Thoracic aorta (tissue), 2 donors: ENCODE measurements around the gene ABCA9. TPM values are rescaled to one million over a fixed set of nuclear protein-coding genes. Genes with fewer than 3 reads are reported as not detected.
"Not testable (repeated sequence)": the region's sequence is repeated elsewhere in the genome, so short reads cannot be mapped to it uniquely, and the experiment has no call there.

Experiments
- ATAC-seq: fragments of 150-250 bp; one replicate; pipeline ENCODE4 v1.8.0; 2017; ENCODE audit warnings: low read depth; ENCODE audit not compliant: insufficient number of reproducible peaks, low FRiP score
- DNase-seq: peaks from one replicate; pipeline ENCODE4 v3.0.0-alpha.2; 2020; ENCODE audit warnings: low spot score
- H3K27ac ChIP-seq, 2 donors: fragments of 200-600 bp; sonication (generic); 1 replicate in 1 of 2; 2 replicates in 1 of 2; pipeline ENCODE4 v1.5.1; 2016; ENCODE audit warnings: mild to moderate bottlenecking in 2 of 2, moderate library complexity in 2 of 2
- H3K27me3 ChIP-seq: fragments of 200-600 bp; sonication (generic); replicated peaks from 2 replicates; pipeline ENCODE4 v1.6.0; 2016; ENCODE audit warnings: mild to moderate bottlenecking; ENCODE audit not compliant: insufficient read depth
- H3K36me3 ChIP-seq: fragments of 200-600 bp; sonication (generic); one replicate; pipeline ENCODE4 v1.5.1; 2016
- H3K4me1 ChIP-seq, 2 donors: fragments of 200-600 bp; sonication (generic); 1 replicate in 1 of 2; 2 replicates in 1 of 2; pipeline versions ENCODE4 v1.5.1 to v1.6.0; 2016; ENCODE audit warnings: low read depth in 2 of 2, mild to moderate bottlenecking in 1 of 2; ENCODE audit not compliant: control insufficient read depth in 1 of 2
- H3K4me3 ChIP-seq: fragments of 200-600 bp; sonication (generic); 2 replicates; pipeline ENCODE4 v1.5.1; 2016; ENCODE audit warnings: mild to moderate bottlenecking
- H3K9me3 ChIP-seq: fragments of 200-600 bp; sonication (generic); 2 replicates; pipeline ENCODE4 v1.5.1; 2016
- total RNA-seq, 2 donors: library from RNA; depleted of rRNA; stranded (reverse); fragments of >200 nt; gene quantifications; one replicate each; pipeline versions ENCODE4 v1.1.0 to v1.2.3, GENCODE V29; 2016
- TF ChIP-seq, protein P1 (sequence below): fragments of 200-600 bp; sonication (generic); IDR thresholded peaks from one replicate; pipeline ENCODE4 v1.5.1; 2019; ENCODE audit warnings: antibody characterized with exemption

Gene ABCA9
- total RNA-seq, 2 donors from 2014 or later = 31.5 to 38.6 TPM

- ATAC-seq = no peak
- no peaks in the 10 kb centered on the region for H3K9me3 ChIP-seq
- H3K27me3 ChIP-seq = no peaks in the 10 kb centered on the region
- TF ChIP-seq, protein P1, sequence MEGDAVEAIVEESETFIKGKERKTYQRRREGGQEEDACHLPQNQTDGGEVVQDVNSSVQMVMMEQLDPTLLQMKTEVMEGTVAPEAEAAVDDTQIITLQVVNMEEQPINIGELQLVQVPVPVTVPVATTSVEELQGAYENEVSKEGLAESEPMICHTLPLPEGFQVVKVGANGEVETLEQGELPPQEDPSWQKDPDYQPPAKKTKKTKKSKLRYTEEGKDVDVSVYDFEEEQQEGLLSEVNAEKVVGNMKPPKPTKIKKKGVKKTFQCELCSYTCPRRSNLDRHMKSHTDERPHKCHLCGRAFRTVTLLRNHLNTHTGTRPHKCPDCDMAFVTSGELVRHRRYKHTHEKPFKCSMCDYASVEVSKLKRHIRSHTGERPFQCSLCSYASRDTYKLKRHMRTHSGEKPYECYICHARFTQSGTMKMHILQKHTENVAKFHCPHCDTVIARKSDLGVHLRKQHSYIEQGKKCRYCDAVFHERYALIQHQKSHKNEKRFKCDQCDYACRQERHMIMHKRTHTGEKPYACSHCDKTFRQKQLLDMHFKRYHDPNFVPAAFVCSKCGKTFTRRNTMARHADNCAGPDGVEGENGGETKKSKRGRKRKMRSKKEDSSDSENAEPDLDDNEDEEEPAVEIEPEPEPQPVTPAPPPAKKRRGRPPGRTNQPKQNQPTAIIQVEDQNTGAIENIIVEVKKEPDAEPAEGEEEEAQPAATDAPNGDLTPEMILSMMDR = no peak
- H3K36me3 ChIP-seq = no peaks in the 10 kb centered on the region
- no peak overlapping the region for H3K27ac ChIP-seq
- no peak for DNase-seq
- H3K4me3 ChIP-seq = no peak overlapping the region
- H3K4me1 ChIP-seq = no peaks in the 10 kb centered on the region
Observed at GRCh38 chr17:68963958-68964357, 96.8 kb downstream of the ABCA9 start.

GRCh38 chr17:68961214-68961882, 99.4 kb downstream of the ABCA9 start:
- H3K4me1 ChIP-seq = no peaks in the 10 kb centered on the region

DNA sequence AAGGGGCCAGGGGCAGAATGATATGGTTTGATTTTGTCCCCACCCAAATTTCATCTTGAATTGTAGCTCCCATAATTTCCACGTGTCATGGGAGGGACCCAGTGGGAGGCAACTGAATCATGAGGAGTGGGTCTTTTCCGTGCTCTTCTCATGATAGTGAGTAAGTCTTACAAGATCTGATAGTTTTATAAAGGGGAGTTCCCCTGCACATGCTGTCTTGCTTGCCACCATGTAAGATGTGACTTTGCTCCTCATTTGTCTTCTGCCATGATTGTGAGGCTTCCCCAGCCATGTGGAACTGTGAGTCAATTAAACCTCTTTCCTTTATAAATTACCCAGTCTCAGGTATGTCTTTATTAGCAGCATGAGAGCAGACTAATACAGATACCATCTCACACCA, 101.6 kb downstream of the ABCA9 start:
- DNase-seq, H3K27ac ChIP-seq, ATAC-seq, H3K4me1 ChIP-seq, H3K4me3 ChIP-seq, H3K9me3 ChIP-seq, H3K36me3 ChIP-seq, H3K27me3 ChIP-seq: not testable (repeated sequence)

More at GRCh38 chr17:68961214-68961882, 99.4 kb downstream of the ABCA9 start:
- DNase-seq (no peak), ATAC-seq (no peak)
- no peaks in the 10 kb centered on the region for H3K9me3 ChIP-seq
- no peaks in the 10 kb centered on the region for H3K36me3 ChIP-seq
- TF ChIP-seq, protein P1 = no peak
- no peak overlapping the region for H3K27ac ChIP-seq
- H3K27me3 ChIP-seq = no peaks in the 10 kb centered on the region
- H3K4me3 ChIP-seq = no peak overlapping the region

GRCh38 chr17:68957944-68958343, 102.8 kb downstream of the ABCA9 start:
- H3K4me3 ChIP-seq = no peak overlapping the region
- H3K4me1 ChIP-seq = peaks cover 0 to 3% of the 10 kb centered on the region in 2 donors
- no peaks in the 10 kb centered on the region for H3K27me3 ChIP-seq
- DNase-seq = no peak
- no peaks in the 10 kb centered on the region for H3K36me3 ChIP-seq
- no peak overlapping the region for H3K27ac ChIP-seq
- TF ChIP-seq, protein P1 = no peak
- no peaks in the 10 kb centered on the region for H3K9me3 ChIP-seq
- no peak for ATAC-seq

DNA sequence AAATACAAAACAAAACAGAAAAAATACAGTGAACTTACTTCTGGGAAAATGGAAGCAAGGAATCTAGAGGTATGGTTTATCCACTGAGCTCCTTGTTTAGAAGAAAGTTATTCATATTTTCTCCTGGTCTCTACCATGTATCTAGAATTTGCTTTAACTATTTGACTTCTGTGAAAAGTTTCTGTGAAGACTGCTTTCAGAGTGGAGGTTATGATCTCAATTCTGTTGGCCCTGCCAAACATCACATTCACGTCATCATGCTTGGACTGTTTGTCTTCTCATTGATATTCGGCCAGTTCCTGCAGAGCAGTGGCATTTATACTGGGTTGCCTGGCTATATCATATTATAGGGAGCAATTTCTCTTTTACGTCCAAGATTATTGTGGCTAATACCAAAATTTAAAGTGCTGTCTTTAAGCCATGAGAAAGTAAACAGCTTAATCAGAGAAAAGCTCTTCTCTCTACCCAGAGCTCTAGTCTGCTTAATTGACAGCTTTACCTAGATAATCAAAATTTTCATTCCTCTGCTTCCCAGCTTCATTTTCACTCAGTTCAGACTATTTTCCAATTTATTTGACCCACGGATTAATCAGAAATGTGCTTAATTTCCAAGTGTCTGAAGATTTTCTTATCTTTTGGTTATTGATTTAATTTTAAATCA, 105.4 kb downstream of the ABCA9 start, which contains the start of gene ABCA8:
ABCA8 (minus strand) TSS at position 212 of the 661 bp plus-strand sequence. CDS start 13,358 bp downstream, outside the sequence.
- Histone ChIP-seq H3K27me3 (no peaks in the 10 kb centered on the region), H3K9me3 (no peaks in the 10 kb centered on the region), H3K4me1 (peaks cover 0 to 3% of the 10 kb centered on the region in 2 donors), H3K4me3 (peak within 1 kb of the TSS; percentile 45), H3K27ac (no peak within 1 kb of the TSS), H3K36me3 (no peaks in the 10 kb centered on the region)
- DNase-seq = no peak
- TF ChIP-seq, protein P1 = no peak
- ATAC-seq = no peak
